NCI-H2081 treated with DMSO at 0.1 percent for 48 hours (cell line): ENCODE data around the gene MRFAP1.
"Not testable (repeated sequence)": the region's sequence is repeated elsewhere in the genome, so short reads cannot be mapped to it uniquely, and the experiment has no call there.

Source experiments
- DNase-seq: peaks from one replicate; lab custom pipeline; 2025; lab: John Stamatoyannopoulos, UW

Gene MRFAP1

DNA sequence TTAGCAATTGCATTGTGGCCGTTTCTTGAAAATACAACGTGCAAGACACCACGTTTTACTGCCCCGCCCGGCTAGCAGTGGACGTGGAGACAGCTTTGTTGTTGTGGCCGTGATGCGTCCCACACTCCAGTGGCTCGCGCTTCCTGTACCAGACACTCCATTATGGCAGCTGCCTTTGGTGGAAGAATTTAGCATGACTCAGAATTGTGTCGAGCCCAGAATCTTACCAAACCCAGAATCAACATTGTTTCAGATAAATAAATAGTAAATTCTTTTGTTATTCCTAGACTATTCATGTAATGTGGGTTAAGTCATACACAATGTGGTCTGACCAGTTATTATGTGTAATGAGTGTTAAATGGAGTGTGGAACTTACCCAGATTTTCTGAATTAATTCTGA lies 27.9 kb downstream of the MRFAP1 start:
- DNase-seq: no peak

DNA sequence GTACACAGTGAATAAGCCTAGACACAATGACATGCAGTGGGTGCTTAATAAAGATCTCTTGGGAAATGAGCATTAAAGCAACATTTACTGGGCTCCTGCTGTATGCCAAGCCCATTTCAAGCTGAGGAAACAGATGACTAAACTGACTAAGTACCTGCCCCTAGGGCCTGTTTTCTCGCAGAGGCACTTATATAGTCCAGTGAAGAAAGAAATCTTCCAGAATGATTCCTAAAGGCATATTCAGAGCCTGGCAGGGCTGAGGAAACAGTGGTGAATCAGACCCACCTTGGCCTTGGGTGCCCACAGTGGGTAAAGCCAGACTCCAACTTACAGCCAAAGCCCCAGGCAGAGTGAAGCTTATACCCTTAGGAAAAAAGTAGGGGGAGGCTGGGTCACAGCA lies 31.2 kb downstream of the MRFAP1 start:
- DNase-seq: no peak

GRCh38 chr4:6672131-6672530 lies 31.6 kb downstream of the MRFAP1 start:
- DNase-seq: no peak

DNA sequence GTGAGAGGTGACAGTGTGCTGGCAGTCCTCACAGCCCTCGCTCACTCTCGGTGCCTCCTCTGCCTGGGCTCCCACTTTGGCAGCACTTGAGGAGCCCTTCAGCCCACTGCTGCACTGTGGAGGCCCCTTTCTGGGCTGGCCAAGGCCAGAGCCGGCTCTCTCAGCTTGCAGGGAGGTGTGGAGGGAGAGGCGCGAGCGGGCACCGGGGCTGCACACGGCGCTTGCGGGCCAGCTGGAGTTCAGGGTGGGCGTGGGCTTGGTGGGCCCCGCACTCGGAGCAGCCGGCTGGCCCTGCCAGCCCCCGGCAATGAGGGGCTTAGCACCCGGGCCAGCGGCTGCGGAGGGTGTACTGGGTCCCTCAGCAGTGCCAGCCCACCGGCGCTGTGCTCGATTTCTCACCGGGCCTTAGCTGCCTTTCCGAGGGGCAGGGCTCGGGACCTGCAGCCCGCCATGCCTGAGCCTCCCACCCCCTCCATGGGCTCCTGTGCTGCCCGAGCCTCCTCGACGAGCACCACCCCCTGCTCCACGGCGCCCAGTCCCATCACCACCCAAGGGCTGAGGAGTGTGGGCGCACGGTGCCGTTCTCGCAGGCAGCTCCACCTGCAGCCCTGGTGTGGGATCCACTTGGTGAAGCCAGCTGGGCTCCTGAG lies 32.2 kb downstream of the MRFAP1 start:
- DNase-seq: not testable (repeated sequence)

DNA sequence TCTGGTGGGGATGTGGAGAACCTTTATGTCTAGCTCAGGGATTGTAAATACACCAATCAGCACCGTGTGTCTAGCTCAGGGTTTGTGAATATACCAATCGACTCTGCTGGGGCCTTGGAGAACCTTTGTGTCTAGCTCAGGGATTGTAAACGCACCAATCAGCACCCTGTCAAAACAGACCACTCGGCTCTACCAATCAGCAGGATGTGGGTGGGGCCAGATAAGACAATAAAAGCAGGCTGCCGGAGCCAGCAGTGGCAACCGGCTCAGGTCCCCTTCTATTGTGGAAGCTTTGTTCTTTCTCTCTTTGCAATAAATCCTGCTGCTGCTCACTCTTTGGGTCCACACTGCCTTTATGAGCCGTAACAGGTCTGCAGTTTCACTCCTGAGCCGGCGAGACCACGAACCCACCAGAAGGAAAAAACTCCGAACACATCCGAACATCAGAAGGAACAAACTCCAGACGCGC lies 32.7 kb downstream of the MRFAP1 start:
- not testable (repeated sequence) for DNase-seq

- DNase-seq: peak; percentile 66
These were observed 33.4 kb downstream of the MRFAP1 start for GRCh38 chr4:6673660-6674499.

- DNase-seq: peak; percentile 28
These were observed 34.1 kb downstream of the MRFAP1 start for GRCh38 chr4:6674500-6675149.

- no peak for DNase-seq
These were observed 36.5 kb downstream of the MRFAP1 start for GRCh38 chr4:6676722-6677558.

GRCh38 chr4:6680372-6681034 lies 40.0 kb downstream of the MRFAP1 start:
- DNase-seq: no peak

GRCh38 chr4:6681191-6681590 lies 40.7 kb downstream of the MRFAP1 start:
- DNase-seq: no peak

- no peak for DNase-seq
These were observed 42.5 kb downstream of the MRFAP1 start for GRCh38 chr4:6682862-6683590.

DNA sequence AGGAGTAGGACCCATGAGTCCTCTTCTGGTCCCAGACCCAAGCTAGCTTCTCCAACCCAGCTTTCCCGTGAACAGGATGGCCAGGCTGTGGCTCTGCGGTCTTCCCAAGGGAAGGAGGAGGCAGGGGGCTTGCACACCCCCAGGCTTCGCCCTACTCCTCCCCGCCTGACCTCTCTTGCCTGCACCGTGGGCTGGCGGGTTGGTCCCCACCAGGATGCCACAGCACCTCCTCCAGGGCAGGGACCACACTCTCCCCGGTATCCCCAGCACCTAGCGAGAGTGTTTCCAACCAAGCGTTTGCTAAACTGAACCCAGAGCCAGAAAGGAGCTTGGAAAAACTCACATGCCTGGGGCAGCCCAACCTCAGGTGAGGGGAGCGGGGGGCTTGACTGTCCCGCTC lies 44.2 kb downstream of the MRFAP1 start:
- no peak for DNase-seq

DNA sequence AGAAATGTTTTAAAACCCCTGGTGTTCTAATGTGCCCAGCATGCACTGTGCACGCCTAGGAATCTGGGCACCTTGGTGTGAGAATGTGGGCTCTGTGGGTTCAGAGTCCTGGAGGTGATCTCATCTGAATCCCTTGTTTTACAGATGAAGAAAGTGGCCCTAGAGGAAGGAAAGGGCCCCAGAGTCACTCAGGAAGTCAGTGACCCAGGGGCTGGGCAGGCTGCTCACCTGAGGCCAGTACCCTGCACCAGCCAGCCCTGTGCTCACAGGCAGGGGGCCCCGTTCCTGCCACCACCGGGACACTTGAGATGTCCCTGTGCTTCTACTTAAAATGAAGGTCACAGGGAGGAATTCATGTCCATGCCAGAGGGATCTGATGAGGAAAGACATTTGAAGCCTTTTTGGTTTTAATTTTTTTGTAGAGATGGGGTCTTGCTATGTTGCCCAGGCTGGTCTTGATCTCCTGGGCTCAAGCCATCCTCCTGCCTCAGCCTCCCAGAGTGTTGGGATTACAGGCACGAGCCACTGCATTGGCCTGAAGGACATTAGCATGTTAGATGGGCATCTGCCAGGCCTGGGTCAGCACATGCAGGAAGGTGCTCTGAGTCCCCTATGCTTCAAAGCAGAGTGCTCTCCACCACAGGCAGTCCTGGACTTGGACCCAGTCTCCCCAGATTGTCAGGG lies 45.8 kb downstream of the MRFAP1 start:
- no peak for DNase-seq

- DNase-seq: no peak
These were observed 47.7 kb downstream of the MRFAP1 start for GRCh38 chr4:6687947-6688878.

DNA sequence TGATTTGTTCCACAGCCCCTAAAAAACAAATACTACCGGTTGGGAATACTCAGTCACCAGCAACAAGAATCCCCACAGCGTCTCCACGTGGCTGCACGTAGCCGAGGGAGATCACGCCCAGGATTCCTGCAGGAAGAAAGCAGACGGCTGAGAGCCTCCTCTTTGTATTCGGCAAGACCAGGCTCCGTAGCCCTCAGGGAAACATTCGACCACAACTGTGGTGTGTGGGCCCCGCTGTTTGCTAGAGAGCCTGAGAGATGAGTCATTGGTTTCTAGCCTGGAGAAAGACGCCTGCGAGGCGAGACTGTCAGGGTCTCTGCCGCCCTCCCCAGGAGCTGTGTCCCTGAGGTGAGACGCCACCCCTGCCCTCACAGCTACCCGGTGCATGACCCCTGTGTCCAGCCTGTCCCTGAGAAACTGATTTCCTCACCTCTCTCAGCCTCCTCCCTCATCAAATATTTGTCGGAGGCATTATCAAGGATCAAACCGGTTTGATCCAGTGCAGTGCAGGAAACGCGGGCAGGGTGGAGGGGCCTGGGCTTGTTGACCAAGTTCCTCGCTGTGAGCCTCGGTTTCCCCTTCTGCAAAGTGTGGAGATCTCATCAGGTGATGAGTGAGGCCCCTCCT lies 48.5 kb downstream of the MRFAP1 start:
- no peak for DNase-seq

- no peak for DNase-seq
These were observed 49.0 kb downstream of the MRFAP1 start for GRCh38 chr4:6689506-6689960.
